A673 (cell line): ENCODE measurements around the gene ARHGAP11B.
A peak's percentile ranks its signal among the peaks of the same experiment; 100 is the strongest.
"Not testable (repeated sequence)": the region's sequence is repeated elsewhere in the genome, so short reads cannot be mapped to it uniquely, and the experiment has no call there.

Experiments
- EZH2 ChIP-seq: fragments of 200-600 bp; sonication (generic); IDR thresholded peaks from 2 replicates; pipeline ENCODE4 v1.6.1; 2017; ENCODE audit warnings: borderline replicate concordance, low read depth, mild to moderate bottlenecking, mixed read lengths, antibody characterized with exemption, low read length; ENCODE audit not compliant: poor library complexity, severe bottlenecking
- TF ChIP-seq, protein P1 (sequence below): fragments of 300-800, 200-600 bp; sonication (generic); conservative IDR thresholded peaks from 2 replicates; pipeline ENCODE4 v1.5.1; 2017; ENCODE audit warnings: low read depth, mild to moderate bottlenecking, antibody characterized with exemption, low read length, moderate library complexity, mixed read lengths

DNA sequence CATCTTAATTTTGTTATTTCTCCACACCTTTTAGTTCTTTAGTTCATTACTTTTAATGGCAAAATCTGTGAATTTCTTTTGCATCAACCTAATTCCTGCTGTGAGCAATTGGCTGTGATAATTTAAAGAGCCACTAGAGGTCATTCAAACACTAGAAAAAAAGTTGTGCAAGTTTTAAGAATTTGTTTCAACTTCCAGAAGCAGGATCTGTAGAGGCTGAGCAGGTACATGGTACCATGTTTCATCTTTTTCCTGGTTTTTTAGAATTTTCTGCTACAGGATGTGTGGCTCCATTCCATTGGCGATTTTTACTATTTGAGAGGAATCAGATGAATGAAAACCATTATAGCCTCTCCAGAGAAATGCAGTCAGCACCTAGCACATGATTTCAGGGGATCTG, 35.2 kb downstream of the ARHGAP11B start:
- TF ChIP-seq, protein P1, sequence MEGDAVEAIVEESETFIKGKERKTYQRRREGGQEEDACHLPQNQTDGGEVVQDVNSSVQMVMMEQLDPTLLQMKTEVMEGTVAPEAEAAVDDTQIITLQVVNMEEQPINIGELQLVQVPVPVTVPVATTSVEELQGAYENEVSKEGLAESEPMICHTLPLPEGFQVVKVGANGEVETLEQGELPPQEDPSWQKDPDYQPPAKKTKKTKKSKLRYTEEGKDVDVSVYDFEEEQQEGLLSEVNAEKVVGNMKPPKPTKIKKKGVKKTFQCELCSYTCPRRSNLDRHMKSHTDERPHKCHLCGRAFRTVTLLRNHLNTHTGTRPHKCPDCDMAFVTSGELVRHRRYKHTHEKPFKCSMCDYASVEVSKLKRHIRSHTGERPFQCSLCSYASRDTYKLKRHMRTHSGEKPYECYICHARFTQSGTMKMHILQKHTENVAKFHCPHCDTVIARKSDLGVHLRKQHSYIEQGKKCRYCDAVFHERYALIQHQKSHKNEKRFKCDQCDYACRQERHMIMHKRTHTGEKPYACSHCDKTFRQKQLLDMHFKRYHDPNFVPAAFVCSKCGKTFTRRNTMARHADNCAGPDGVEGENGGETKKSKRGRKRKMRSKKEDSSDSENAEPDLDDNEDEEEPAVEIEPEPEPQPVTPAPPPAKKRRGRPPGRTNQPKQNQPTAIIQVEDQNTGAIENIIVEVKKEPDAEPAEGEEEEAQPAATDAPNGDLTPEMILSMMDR, result peak; percentile 51
- TF ChIP-seq EZH2, result not testable (repeated sequence)
